Stimulated activated CD4-positive, alpha-beta T cell treated with anti-CD3 and anti-CD28 coated beads, Interleukin-2, amount 100 ng/mL, for 48 hours (primary cell): Measurements from ENCODE around the gene AK8.

Experiments
- DNase-seq, 2 donors: peaks; one replicate each; pipeline ENCODE4 v3.0.0-alpha.2; 2020

Gene AK8

GRCh38 chr9:132887181-132888120, 9.4 kb upstream of the AK8 start:
- DNase-seq, result no peak

DNA sequence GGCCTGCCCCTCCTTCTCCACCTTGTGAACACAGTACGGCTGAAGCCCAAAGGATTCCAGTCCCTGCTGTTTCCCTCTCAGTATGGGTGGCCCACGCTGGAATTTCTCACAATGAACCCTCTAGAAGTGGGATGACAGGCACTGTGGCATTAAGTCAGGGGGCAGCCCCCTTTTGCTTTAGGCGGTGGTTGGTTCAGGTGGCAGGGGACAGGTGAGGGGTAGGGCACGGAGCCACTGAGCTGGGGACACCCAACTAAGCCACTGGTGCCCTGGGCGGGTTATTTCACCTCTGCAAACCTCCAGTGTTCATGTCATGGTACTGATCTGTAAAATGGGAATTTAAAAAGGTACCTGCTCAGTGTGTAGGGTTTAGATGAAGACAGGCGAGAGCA, 8.2 kb upstream of the AK8 start:
- no peak for DNase-seq

DNA sequence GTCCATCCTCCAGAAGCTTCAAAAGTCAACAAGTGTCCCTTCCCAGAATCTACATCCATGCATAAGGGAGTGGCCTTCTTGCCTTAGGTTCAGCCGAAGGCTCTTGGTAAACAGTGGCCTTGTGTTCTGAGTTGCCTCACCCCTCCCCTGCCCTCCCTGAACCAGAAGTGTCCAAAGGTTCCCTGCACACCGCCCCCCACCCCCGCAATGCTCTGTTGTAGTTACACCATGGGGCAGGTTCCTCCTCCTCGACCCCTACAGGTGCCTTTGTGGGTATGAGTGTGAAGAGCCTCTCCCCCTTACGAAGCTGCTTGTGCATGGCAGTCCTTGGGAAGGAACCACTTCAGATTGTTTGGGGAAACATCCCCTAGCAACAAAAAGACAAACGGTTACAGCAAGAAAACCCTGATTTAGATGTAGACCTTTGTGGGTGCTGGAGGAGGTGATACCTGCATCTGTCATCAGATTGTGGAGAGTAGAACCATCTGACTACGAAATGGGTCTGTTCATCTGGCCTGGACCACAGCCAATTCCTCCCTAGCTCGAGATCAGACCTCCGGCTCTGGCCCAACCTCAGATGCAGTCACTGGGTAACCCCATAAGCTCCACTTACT, 7.7 kb upstream of the AK8 start:
- DNase-seq, result no peak

- DNase-seq, result no peak
Measured at GRCh38 chr9:132883349-132884294, 5.5 kb upstream of the AK8 start.

DNA sequence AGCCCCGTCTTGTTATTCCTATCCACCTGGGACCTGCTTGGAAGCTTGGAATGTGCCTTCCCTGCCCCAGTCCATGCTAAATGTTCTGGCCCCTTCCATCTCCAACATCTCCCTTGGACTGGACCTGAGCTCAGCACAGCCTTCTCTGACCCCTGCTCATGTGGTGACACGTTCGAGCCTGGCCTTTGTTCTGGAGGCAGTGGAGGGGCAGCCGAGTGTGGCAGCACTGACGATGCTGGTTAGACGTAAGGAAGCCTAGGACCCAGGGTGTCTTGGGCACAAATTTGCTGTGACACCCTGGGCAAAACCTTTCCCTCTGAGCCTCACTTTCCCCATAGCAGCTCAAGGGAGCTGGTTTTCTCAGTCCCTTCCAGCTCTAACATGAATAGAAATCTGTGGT, 4.5 kb upstream of the AK8 start:
- DNase-seq, result no peak

DNA sequence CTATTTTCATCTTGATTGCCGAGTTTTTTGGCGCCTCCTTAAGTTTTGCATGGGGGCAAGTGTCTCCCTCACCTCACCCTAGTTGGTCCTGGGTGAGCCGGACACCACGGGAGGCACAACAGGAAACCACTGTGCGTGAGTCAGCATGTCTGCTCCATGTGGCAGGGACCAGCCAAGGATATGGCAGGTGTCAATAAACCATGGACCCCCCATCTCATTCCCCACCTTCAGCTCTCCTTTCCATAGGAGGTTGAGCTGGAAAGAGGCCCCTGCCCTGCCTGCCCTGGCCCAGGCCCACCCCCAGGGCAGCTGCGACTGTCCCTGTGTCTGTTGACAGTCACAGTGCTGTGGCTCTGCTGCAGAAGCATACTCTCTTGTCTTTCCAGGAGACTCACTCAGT, 3.7 kb upstream of the AK8 start:
- DNase-seq, result no peak

DNA sequence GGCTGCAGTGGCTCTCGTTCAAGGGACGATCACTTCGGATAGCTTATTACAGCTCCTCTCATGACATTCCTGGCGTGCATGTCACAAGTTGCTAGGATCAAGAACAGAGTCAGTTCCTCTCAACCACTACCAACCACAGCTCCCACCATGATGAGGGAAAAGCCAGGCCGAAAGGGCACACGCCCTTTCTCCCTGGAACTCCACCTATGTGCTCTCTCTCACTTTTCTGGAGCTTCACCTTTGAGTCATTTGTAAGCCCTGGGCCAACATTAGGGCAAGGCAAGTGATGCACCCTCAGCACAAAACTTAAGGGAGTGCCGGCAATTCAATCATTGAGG, 2.2 kb upstream of the AK8 start:
- no peak for DNase-seq

- no peak for DNase-seq
Measured at GRCh38 chr9:132879457-132880323, 1.6 kb upstream of the AK8 start.

GRCh38 chr9:132878695-132879456, 792 bp upstream of the AK8 start, which contains the start of gene SPACA9:
Gene SPACA9 (plus strand): TSS chr9:132878898. CDS start chr9:132883948, 5,050 bp downstream.
- peak; percentile 29 to 37 for DNase-seq

DNA sequence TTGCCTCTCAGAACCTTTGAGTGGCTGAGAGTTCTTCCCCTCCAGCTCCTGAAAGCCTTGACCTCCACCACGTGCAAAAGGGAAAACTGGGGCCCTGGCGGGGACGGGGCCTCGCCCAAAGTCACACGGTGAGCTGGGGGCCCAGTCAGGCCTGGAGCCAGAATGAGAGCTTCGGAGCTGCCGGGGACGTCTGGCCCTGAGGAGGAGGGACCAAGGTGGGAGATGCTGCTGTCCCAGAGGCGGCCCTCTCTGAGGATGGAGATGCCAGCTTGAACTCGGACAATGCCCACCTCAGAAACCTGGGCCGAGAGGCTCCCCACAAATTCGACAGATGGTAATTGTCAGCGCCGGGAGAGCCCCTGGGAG, 643 bp downstream of the AK8 start:
- no peak for DNase-seq

- DNase-seq, result no peak
Measured at GRCh38 chr9:132876849-132877248, 1.2 kb downstream of the AK8 start.

DNA sequence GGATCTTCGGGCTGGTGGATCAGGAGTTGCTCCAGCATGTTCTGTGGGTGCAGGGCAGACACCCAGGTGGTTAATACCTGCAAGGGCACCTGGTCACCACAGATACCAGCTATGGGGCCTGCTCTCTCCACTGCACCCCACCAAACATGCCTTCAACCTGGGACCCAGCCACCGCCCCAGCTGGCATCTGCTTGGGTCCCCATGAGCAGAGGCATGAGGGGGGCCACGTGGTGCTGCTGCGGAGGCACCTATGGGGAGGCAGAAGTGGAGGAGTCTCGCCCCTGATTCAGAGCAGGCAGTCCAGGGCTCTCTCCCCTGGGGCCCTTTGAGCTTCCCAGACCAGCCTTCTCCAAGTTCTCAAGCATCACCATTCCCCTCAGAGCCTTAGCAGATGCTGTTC, 2.9 kb downstream of the AK8 start:
- no peak for DNase-seq

- DNase-seq, result no peak
Measured at GRCh38 chr9:132873403-132873802, 4.7 kb downstream of the AK8 start.

DNA sequence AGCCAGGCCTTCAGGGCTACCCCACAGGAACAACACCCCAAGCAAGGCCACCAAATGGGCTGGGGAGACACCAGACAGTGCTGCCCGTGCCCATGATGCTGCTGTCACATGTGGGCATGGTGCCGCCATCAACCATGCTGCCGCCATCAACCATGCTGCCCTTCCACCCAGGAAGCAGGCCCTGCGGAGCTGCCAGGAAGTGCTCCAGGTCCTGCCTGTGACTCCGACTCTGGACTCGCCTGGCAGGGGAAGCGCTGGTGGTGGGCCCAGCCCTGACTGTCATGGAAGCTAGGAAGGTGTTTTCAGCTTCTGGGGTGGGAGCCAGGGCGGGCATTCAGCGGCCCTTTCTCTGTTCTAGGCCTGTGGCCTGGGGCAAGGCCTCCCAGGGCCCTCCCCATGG, 8.8 kb downstream of the AK8 start:
- DNase-seq, result no peak

GRCh38 chr9:132866898-132867297, 11.2 kb downstream of the AK8 start:
- DNase-seq, result no peak

- DNase-seq, result no peak
Measured at GRCh38 chr9:132864691-132865090, 13.4 kb downstream of the AK8 start.

GRCh38 chr9:132864277-132864676, 13.8 kb downstream of the AK8 start:
- no peak for DNase-seq

DNA sequence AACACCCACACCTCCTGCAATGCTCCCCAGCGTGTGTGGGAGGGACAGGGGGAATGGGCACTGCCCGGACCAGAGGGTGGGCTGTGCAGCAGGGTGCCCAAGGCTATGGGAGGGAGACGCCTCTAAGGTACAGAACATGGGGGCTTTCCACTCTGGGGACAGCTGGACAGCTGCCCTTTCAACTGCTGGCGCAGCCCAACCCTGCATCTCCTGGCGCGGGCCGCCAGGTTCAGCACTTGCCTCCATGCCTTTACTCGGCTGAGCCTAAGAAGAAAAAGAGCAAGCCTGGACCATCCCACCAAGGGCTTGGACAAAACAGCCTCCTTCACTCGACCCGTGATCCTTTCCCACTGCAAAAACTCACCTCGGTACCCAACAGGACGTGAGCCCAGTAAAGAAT, 15.0 kb downstream of the AK8 start:
- DNase-seq, result no peak

GRCh38 chr9:132862533-132862932, 15.6 kb downstream of the AK8 start:
- DNase-seq, result no peak

DNA sequence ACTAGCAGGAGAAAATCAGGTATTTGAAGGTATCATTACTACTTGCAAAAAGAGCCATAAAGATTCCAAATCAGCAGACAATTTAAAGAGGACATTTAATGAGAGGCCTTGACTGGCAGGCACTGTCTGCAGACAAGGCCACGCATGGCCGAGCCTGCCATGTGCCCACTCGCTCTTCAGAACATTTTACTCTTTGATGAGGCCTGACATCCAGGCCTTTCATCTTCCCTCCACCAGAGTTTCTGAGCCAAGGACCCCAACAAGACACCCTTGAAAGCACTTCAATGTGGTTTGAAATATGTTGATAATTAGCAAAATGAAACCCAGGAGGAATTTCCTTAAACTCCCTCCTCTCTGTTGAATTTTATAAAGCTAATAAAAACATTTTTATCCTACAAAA, 16.4 kb downstream of the AK8 start:
- no peak for DNase-seq

DNA sequence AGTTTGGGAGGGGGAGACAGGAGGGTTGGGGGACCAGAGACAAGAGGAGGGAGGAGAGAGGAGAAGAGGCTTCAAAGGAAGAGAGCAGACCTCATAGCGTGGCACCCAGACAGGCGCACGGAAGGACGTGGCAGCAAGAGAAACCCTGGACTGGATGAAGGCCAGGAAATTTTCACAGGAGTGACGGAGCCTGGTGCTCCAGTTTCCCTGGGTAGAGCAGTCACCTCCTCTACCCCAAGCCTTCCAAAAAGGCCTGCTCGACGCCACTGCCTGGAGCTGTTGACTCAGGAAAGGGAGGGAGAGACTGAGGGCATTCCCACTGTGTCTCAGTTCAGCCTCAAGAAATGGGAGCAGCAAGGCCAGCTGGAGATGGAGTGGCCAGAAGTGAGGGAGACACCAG, 19.3 kb downstream of the AK8 start:
- DNase-seq, result no peak
